H1 (cell line): ENCODE measurements around the gene FAM200B. TPM values are rescaled to one million over a fixed set of nuclear protein-coding genes. Genes with fewer than 3 reads are reported as not detected.
A peak's percentile ranks its signal among the peaks of the same experiment; 100 is the strongest.

Source experiments
- CTCF ChIA-PET: fragments of 300-600 bp; sonication (Branson Sonifier 250); formaldehyde crosslinking; loops from one replicate; lab custom pipeline; 2021; ENCODE audit not compliant: partially characterized antibody; lab: Charles Lee
- POLR2A ChIA-PET: fragments of 300-600 bp; sonication (Branson Sonifier 250); formaldehyde crosslinking; loops from one replicate; lab custom pipeline; 2021; ENCODE audit warnings: inconsistent platforms; ENCODE audit not compliant: partially characterized antibody; lab: Charles Lee
- DNase-seq, 2 experiments: peaks; one replicate each; pipeline versions ENCODE4 v3.0.0 to v3.0.0-alpha.2; 2010 to 2022; ENCODE audit warnings: low spot score in 2 of 2, low read depth in 1 of 2, mixed read lengths in 1 of 2
- FAIRE-seq: peaks from 2 replicates; lab custom pipeline; 2011; peaks lifted over from hg19 to GRCh38; lab: Jason Lieb, UNC
- H2AFZ ChIP-seq: 2 replicates; pipeline ENCODE4 v1.8.1; 2012; ENCODE audit warnings: low read length, inconsistent platforms
- H2AK5ac ChIP-seq: 2 replicates; pipeline ENCODE4 v1.6.1; 2013; ENCODE audit warnings: low read depth, low read length
- H2BK120ac ChIP-seq: replicated peaks from 2 replicates; pipeline ENCODE3; 2013; ENCODE audit warnings: low read depth, low read length, inconsistent platforms
- H2BK12ac ChIP-seq: 2 replicates; pipeline ENCODE4 v1.6.1; 2013; ENCODE audit warnings: low read depth, low read length
- H2BK15ac ChIP-seq: 2 replicates; pipeline ENCODE4 v1.6.1; 2013; ENCODE audit warnings: low read length
- H2BK20ac ChIP-seq: 2 replicates; pipeline ENCODE4 v1.6.1; 2013; ENCODE audit warnings: low read length
- H2BK5ac ChIP-seq: 2 replicates; pipeline ENCODE4 v1.6.1; 2013; ENCODE audit warnings: low read depth, low read length
- H3K14ac ChIP-seq: 2 replicates; pipeline ENCODE4 v1.6.1; 2013; ENCODE audit warnings: inconsistent platforms; ENCODE audit not compliant: insufficient read length
- H3K18ac ChIP-seq: 2 replicates; pipeline ENCODE4 v1.6.1; 2013; ENCODE audit warnings: low read length; ENCODE audit errors: extremely low read depth
- H3K23ac ChIP-seq: 2 replicates; pipeline ENCODE4 v1.6.1; 2013; ENCODE audit warnings: inconsistent platforms; ENCODE audit not compliant: insufficient read length
- H3K23me2 ChIP-seq: 2 replicates; pipeline ENCODE4 v1.6.1; 2013; ENCODE audit warnings: low read depth, low read length
- H3K27ac ChIP-seq: 2 replicates; pipeline ENCODE4 v1.6.1; 2011; ENCODE audit warnings: low read depth, low read length, inconsistent platforms
- H3K27me3 ChIP-seq, 4 experiments: replicated peaks in 1 of 4; 1 replicate in 1 of 4; 2 replicates in 3 of 4; pipeline versions ENCODE4 v1.6.1 to v1.8.1; 2011 to 2013; ENCODE audit warnings: low read length in 3 of 4, mild to moderate bottlenecking in 3 of 4, inconsistent platforms in 2 of 4, mixed read lengths in 2 of 4, moderate library complexity in 1 of 4; ENCODE audit not compliant: control insufficient read depth in 3 of 4, insufficient read depth in 3 of 4; ENCODE audit errors: extremely low read depth in 1 of 4
- H3K36me3 ChIP-seq, 4 experiments: 2 replicates each; pipeline versions ENCODE4 v1.6.1 to v1.8.1; 2011 to 2013; ENCODE audit warnings: mild to moderate bottlenecking in 4 of 4, low read length in 3 of 4, moderate library complexity in 2 of 4, control low read depth in 1 of 4, inconsistent platforms in 1 of 4; ENCODE audit not compliant: insufficient read depth in 4 of 4, control insufficient read depth in 2 of 4
- H3K4ac ChIP-seq: replicated peaks from 2 replicates; pipeline ENCODE3; 2013; ENCODE audit warnings: low read length, low read depth, mixed read lengths, inconsistent platforms; ENCODE audit not compliant: insufficient read length
- H3K4me1 ChIP-seq, 4 experiments: replicated peaks in 1 of 4; 1 replicate in 1 of 4; 2 replicates in 3 of 4; pipeline versions ENCODE4 v1.6.1 to v1.8.1; 2011 to 2013; ENCODE audit warnings: low read length in 3 of 4, inconsistent platforms in 2 of 4, mixed read lengths in 1 of 4; ENCODE audit not compliant: insufficient read depth in 4 of 4, control insufficient read depth in 3 of 4
- H3K4me2 ChIP-seq, 2 experiments: 2 replicates each; pipeline versions ENCODE4 v1.6.1 to v1.8.1; 2011 to 2013; ENCODE audit warnings: low read depth in 2 of 2, low read length in 2 of 2, control low read depth in 1 of 2, inconsistent platforms in 1 of 2, mild to moderate bottlenecking in 1 of 2; ENCODE audit not compliant: insufficient read depth in 1 of 2
- H3K4me3 ChIP-seq, 4 experiments: fragments of 200-600, 300-600 bp in 1 of 4; sonication (generic), shearing (Covaris generic), sonication (Bioruptor Twin) in 1 of 4; 2 replicates each; pipeline versions ENCODE4 v1.5.1 to v1.8.1; 2011 to 2016; ENCODE audit warnings: low read length in 4 of 4, low read depth in 3 of 4, control low read depth in 2 of 4, inconsistent platforms in 2 of 4, mild to moderate bottlenecking in 2 of 4, mixed read lengths in 1 of 4, moderate library complexity in 1 of 4; ENCODE audit not compliant: insufficient read depth in 2 of 4; ENCODE audit errors: extremely low read depth in 1 of 4
- H3K56ac ChIP-seq: replicated peaks from 2 replicates; pipeline ENCODE3; 2013; ENCODE audit warnings: low read depth, mild to moderate bottlenecking, mixed read lengths, low read length, inconsistent platforms; ENCODE audit not compliant: insufficient read length
- H3K79me1 ChIP-seq: 2 replicates; pipeline ENCODE4 v1.6.1; 2013; ENCODE audit warnings: low read depth, low read length, control low read depth
- H3K79me2 ChIP-seq, 2 experiments: 2 replicates each; pipeline versions ENCODE4 v1.6.1 to v1.8.1; 2012 to 2013; ENCODE audit warnings: low read length in 2 of 2, mild to moderate bottlenecking in 2 of 2, inconsistent platforms in 1 of 2; ENCODE audit not compliant: insufficient read depth in 2 of 2, control insufficient read depth in 1 of 2
- H3K9ac ChIP-seq, 4 experiments: replicated peaks in 1 of 4; 1 replicate in 1 of 4; 2 replicates in 3 of 4; pipeline versions ENCODE4 v1.6.1 to v1.8.1; 2011 to 2013; ENCODE audit warnings: low read depth in 3 of 4, low read length in 3 of 4, control low read depth in 2 of 4, mild to moderate bottlenecking in 2 of 4, moderate library complexity in 2 of 4, inconsistent platforms in 1 of 4; ENCODE audit errors: extremely low read depth in 1 of 4
- H3K9me3 ChIP-seq, 2 experiments: 2 replicates each; pipeline versions ENCODE4 v1.6.1 to v1.8.1; 2012 to 2013; ENCODE audit warnings: mild to moderate bottlenecking in 2 of 2, moderate library complexity in 2 of 2, control low read depth in 1 of 2, inconsistent platforms in 1 of 2, low read depth in 1 of 2, low read length in 1 of 2, mixed read lengths in 1 of 2; ENCODE audit not compliant: insufficient read depth in 2 of 2
- H4K20me1 ChIP-seq, 2 experiments: replicated peaks in 1 of 2; 2 replicates each; pipeline versions ENCODE3 to v1.8.1; 2011 to 2013; ENCODE audit warnings: inconsistent platforms in 2 of 2, low read length in 2 of 2, mild to moderate bottlenecking in 1 of 2; ENCODE audit not compliant: insufficient read depth in 2 of 2, control insufficient read depth in 1 of 2
- H4K5ac ChIP-seq: 2 replicates; pipeline ENCODE4 v1.6.1; 2013; ENCODE audit warnings: low read length, low read depth, mixed read lengths, inconsistent platforms; ENCODE audit not compliant: insufficient read length
- H4K8ac ChIP-seq: 2 replicates; pipeline ENCODE4 v1.8.0; 2013; ENCODE audit warnings: mild to moderate bottlenecking, moderate library complexity, low read length, inconsistent platforms; ENCODE audit not compliant: insufficient read depth; ENCODE audit errors: extremely low read depth
- H4K91ac ChIP-seq: replicated peaks from 2 replicates; pipeline ENCODE3; 2013; ENCODE audit warnings: low read length, mixed read lengths, inconsistent platforms; ENCODE audit not compliant: insufficient read length
- RFX5 ChIP-seq: IDR thresholded peaks from 2 replicates; pipeline ENCODE4 v1.6.1; 2011; ENCODE audit warnings: low read depth, low read length, improper control_type of control experiment, borderline replicate concordance
- TAF1 ChIP-seq: IDR thresholded peaks from 2 replicates; pipeline ENCODE4 v1.6.1; 2011; ENCODE audit warnings: mild to moderate bottlenecking, low read depth, low read length
- WGBS, 2 experiments: shearing (Covaris generic) in 1 of 2; methylation state at CpG; one replicate each; pipeline versions ENCODE4 v1.1.6 to v1.1.7; 2013 to 2015; ENCODE audit warnings: low lambda C conversion rate in 2 of 2, mixed read lengths in 2 of 2, inconsistent platforms in 1 of 2, low coverage in 1 of 2, missing lambda C conversion rate in 1 of 2; ENCODE audit not compliant: insufficient replicate concordance in 2 of 2, insufficient coverage in 1 of 2, insufficient read length in 1 of 2; ENCODE audit errors: extremely low coverage in 1 of 2, missing lambda C conversion rate in 1 of 2; 5-methylcytosine and 5-hydroxymethylcytosine counted together
- polyA plus RNA-seq, 7 experiments: library from polyadenylated mRNA; depleted of rRNA in 3 of 7; stranded (reverse) in 5 of 7; unstranded in 2 of 7; fragments of >200 nt in 5 of 7; fragments of 200-250 nt in 2 of 7; gene quantifications; 1 replicate in 5 of 7; 2 replicates in 1 of 7; 4 replicates in 1 of 7; pipeline versions ENCODE4 v1.2.1 to v1.2.3, GENCODE V29; 2011 to 2013; ENCODE audit warnings: missing spikeins in 2 of 7, mixed read lengths in 2 of 7
- total RNA-seq: library from RNA; stranded (reverse); fragmentation: NEBNext Ultra II Directional; extraction: Animal tissue kit (Norgen Biotek cat#: 25700); gene quantifications from 2 replicates; pipeline ENCODE4 v1.2.1, GENCODE V29; 2021

FAM200B gene
- total and polyA plus RNA-seq, 2 of the 8 experiments (the other 6 are each of a cell fraction or from before 2014, with no cell fraction given) = 10.7 to 23.7 TPM

DNA sequence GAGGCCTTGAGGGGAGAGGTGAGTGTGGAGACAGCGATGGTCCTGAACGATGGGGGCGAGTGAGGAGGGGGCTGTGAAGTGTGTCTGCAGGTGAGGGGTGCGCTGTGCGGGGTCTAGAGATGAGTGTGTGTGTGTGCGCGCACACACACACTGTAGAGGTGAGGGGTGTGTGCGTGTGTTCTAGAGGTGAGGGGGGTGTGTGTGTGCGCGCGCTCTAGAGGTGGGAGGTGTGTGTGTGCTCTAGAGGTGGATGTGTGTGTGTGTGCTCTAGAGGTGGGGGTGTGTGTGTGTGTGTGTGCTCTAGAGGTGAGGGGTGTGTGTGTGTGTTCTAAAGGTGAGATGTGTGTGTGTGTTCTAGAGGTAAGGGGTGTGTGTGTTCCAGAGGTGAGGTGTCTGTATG is 21.8 kb downstream of the FAM200B start:
- H2AFZ ChIP-seq = no peak overlapping the region

More for the DNA sequence above, 21.8 kb downstream of the FAM200B start:
- Histone ChIP-seq H4K5ac (no peak overlapping the region), H3K79me2 (no peaks in the 10 kb centered on the region), H3K18ac (no peak overlapping the region), H2BK120ac (no peak overlapping the region), H2BK15ac (no peak overlapping the region), H3K9me3 (no peaks in the 10 kb centered on the region; a peak in 1 of 4 replicates), H4K8ac (peak overlapping the region; percentile 39; the same call in 1 of the 2 replicates), H3K36me3 (no peaks in the 10 kb centered on the region), H4K20me1 (no peaks in the 10 kb centered on the region), H3K4ac (no peak overlapping the region), H2BK20ac (no peak overlapping the region), H3K23me2 (peaks cover 5% of the 10 kb centered on the region; the same call in 1 of the 2 replicates), H2BK5ac (no peak overlapping the region), H3K4me2 (peak overlapping the region in 1 of 2 experiments; percentile 86; a peak in 2 of 4 replicates), H4K91ac (no peak overlapping the region), H3K23ac (no peak overlapping the region), H2AK5ac (peak overlapping the region; percentile 24; the same call in 1 of the 2 replicates), H3K14ac (no peak overlapping the region), H3K79me1 (no peaks in the 10 kb centered on the region), H2BK12ac (0 out of 2 replicates have a peak overlapping the region, but pooled peaks have one; percentile 17), H3K56ac (no peak overlapping the region), H3K27ac (no peak overlapping the region), H3K4me1 (peaks cover 0 to 3% (median 0%) of the 10 kb centered on the region in 4 experiments; a peak in 1 of 7 replicates), H3K9ac (no peak overlapping the region), H3K4me3 (peak overlapping the region in 2 of 4 experiments; percentile 35 to 56; a peak in 2 of 8 replicates), H3K27me3 (no peaks in the 10 kb centered on the region; a peak in 1 of 7 replicates)
- FAIRE-seq (no peak), DNase-seq (no peak)
- TF ChIP-seq RFX5 (no peak), TAF1 (no peak)
- POLR2A ChIA-PET = interaction anchor here (1.1 to 1.3 kb wide), 2 partner anchors 10 to 22 kb away, joined by 4 to 8 read pairs; partner anchors contain the start of gene FAM200B
- CTCF ChIA-PET = no interaction called here
- 86% methylated on average over 11 of the region's 11 CpGs; no CpG with 5 or more reads in 1 of the 2 experiments for WGBS, 2 experiments
